ENCODE results near the gene SPATA31D3. TPM values are rescaled to one million over a fixed set of nuclear protein-coding genes. Genes with fewer than 3 reads are reported as not detected.

The SPATA31D3 gene
- total and polyA plus RNA-seq, 2 of the 13 experiments (the other 11 are each of a cell fraction or from before 2014, with no cell fraction given), result not detected

DNA sequence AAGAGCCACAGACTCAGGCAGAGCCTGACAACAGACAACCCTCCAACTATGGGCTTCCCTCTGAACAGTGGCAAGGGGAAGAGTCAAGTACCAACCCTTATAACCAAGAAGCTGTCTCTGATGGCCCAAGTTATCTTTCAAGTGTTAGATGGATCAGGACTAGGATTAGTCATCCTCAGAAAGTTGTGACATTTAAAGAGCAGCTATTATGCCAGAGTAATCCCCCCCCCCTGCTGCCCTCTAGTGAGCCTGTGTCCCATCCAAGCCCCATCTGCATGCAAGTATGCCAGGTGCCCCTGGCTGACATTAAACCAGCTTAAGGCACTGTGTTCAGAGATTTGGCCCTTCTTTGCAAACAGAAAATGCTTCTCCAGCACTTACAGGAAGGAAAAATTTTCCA, 28.4 kb downstream of the SPATA31D3 start (continued):
- TF ChIP-seq, protein P1, sequence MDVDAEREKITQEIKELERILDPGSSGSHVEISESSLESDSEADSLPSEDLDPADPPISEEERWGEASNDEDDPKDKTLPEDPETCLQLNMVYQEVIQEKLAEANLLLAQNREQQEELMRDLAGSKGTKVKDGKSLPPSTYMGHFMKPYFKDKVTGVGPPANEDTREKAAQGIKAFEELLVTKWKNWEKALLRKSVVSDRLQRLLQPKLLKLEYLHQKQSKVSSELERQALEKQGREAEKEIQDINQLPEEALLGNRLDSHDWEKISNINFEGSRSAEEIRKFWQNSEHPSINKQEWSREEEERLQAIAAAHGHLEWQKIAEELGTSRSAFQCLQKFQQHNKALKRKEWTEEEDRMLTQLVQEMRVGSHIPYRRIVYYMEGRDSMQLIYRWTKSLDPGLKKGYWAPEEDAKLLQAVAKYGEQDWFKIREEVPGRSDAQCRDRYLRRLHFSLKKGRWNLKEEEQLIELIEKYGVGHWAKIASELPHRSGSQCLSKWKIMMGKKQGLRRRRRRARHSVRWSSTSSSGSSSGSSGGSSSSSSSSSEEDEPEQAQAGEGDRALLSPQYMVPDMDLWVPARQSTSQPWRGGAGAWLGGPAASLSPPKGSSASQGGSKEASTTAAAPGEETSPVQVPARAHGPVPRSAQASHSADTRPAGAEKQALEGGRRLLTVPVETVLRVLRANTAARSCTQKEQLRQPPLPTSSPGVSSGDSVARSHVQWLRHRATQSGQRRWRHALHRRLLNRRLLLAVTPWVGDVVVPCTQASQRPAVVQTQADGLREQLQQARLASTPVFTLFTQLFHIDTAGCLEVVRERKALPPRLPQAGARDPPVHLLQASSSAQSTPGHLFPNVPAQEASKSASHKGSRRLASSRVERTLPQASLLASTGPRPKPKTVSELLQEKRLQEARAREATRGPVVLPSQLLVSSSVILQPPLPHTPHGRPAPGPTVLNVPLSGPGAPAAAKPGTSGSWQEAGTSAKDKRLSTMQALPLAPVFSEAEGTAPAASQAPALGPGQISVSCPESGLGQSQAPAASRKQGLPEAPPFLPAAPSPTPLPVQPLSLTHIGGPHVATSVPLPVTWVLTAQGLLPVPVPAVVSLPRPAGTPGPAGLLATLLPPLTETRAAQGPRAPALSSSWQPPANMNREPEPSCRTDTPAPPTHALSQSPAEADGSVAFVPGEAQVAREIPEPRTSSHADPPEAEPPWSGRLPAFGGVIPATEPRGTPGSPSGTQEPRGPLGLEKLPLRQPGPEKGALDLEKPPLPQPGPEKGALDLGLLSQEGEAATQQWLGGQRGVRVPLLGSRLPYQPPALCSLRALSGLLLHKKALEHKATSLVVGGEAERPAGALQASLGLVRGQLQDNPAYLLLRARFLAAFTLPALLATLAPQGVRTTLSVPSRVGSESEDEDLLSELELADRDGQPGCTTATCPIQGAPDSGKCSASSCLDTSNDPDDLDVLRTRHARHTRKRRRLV (CRISPR knock-in tag; IDR thresholded peaks at IDR 0.05), result no peak
- TF ChIP-seq, protein P2, sequence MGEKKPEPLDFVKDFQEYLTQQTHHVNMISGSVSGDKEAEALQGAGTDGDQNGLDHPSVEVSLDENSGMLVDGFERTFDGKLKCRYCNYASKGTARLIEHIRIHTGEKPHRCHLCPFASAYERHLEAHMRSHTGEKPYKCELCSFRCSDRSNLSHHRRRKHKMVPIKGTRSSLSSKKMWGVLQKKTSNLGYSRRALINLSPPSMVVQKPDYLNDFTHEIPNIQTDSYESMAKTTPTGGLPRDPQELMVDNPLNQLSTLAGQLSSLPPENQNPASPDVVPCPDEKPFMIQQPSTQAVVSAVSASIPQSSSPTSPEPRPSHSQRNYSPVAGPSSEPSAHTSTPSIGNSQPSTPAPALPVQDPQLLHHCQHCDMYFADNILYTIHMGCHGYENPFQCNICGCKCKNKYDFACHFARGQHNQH (CRISPR knock-in tag; IDR thresholded peaks at IDR 0.05), result no peak
- TF ChIP-seq PHB2 (IDR thresholded peaks at IDR 0.05; ENCODE audit: partially characterized antibody) (no peak), BHLHE40 (IDR thresholded peaks at IDR 0.05; ENCODE audit: low read length) (no peak), DNMT1 (CRISPR knock-in tag; IDR thresholded peaks at IDR 0.05) (no peak), ZNF878 (CRISPR knock-in tag; IDR thresholded peaks at IDR 0.05) (no peak), SRSF1 (optimal IDR thresholded peaks at IDR 0.05; ENCODE audit: low read depth, low read length) (no peak)

DNA sequence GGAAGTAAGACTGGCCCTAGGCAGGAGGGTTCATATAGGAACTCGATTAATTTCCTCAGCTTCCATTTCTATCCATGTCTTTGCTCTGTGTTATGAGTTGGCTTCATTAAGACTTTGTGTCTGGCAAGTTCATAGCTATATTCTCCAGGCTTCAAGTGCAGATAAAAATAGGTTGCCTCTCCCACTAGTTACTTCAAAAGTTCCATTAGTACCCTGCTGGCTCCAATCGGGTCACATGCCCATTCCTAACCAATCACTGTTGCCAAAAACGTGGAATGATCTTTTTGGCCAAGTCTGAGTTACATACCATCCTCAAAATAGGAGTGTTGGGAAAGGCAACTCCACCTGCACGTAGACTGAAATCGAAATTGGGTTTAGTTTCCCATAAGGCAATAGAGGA, 31.5 kb downstream of the SPATA31D3 start:
- H3K36me3 ChIP-seq (replicated peaks in 1 of 2; ENCODE audit: control insufficient read depth in 1 of 2, insufficient read depth in 2 of 2, low read length in 2 of 2), result no peaks in the 10 kb centered on the region
- POLR2A ChIA-PET, result no interaction called here
- H3K4me3 ChIP-seq (replicated peaks in 1 of 3; ENCODE audit: insufficient read depth in 1 of 3, low read depth in 2 of 3, low read length in 3 of 3), result no peak overlapping the region
- intact Hi-C loops (cut with micrococcal nuclease; ENCODE audit: unreplicated experiment) (no loop called here), in situ Hi-C loops (cut with HindIII; ENCODE audit: extremely low pct_ligation_motif_present, low pct_unique_long_range_greater_than_20kb) (no loop called here)
- H4K20me1 ChIP-seq (ENCODE audit: insufficient read depth, low read length), result no peaks in the 10 kb centered on the region
- no peaks in the 10 kb centered on the region for H3K79me2 ChIP-seq (ENCODE audit: insufficient read depth, low read length)
- DNase-seq (ENCODE audit: low spot score), result no peak
- H3K27me3 ChIP-seq (ENCODE audit: control insufficient read depth in 1 of 2, insufficient read depth in 2 of 2, low read length in 2 of 2), result no peaks in the 10 kb centered on the region
- H3K4me1 ChIP-seq (ENCODE audit: insufficient read depth, low read length), result no peaks in the 10 kb centered on the region
- ATAC-seq, result no peak
- FAIRE-seq, result no peak
- no peak overlapping the region for H3K9ac ChIP-seq (ENCODE audit: insufficient read depth, low read depth, low read length)
- CTCF ChIA-PET (ENCODE audit: low intra/inter-chr PET ratio, low total read pairs), result no interaction called here
- H2AFZ ChIP-seq (ENCODE audit: low read length), result no peak overlapping the region
- no peaks in the 10 kb centered on the region for H3K9me3 ChIP-seq (ENCODE audit: low read length)
- H3K4me2 ChIP-seq (ENCODE audit: low read depth, low read length), result no peak overlapping the region
- WGBS (ENCODE audit: low lambda C conversion rate), result 2% methylated on average over 5 of the region's 5 CpGs
- no peak overlapping the region for H3K27ac ChIP-seq (ENCODE audit: extremely low read length, insufficient read depth, low read length)
- no TSS peak for BruUV-seq (replicated peaks)
- TF ChIP-seq, protein P2 (CRISPR knock-in tag; IDR thresholded peaks at IDR 0.05), result no peak
- TF ChIP-seq ZKSCAN5 (CRISPR knock-in tag; IDR thresholded peaks at IDR 0.05) (no peak), ZSCAN21 (CRISPR knock-in tag; IDR thresholded peaks at IDR 0.05; ENCODE audit: borderline replicate concordance) (no peak), KAT8 (CRISPR knock-in tag; IDR thresholded peaks at IDR 0.05) (no peak), KLF6 (CRISPR knock-in tag; IDR thresholded peaks at IDR 0.05) (no peak), SP5 (CRISPR knock-in tag; IDR thresholded peaks at IDR 0.05; ENCODE audit: borderline replicate concordance, low read depth) (no peak), CTCF (CRISPR knock-in tag; IDR thresholded peaks at IDR 0.05) (no peak), NFE2 (CRISPR knock-in tag; IDR thresholded peaks at IDR 0.05) (no peak)
